NAMALWA (cell line): ENCODE data around the gene CCNDBP1.

Experiments
- DNase-seq: peaks from one replicate; pipeline ENCODE4 v3.0.0-alpha.2; 2015; ENCODE audit warnings: low spot score

CCNDBP1 gene

DNA sequence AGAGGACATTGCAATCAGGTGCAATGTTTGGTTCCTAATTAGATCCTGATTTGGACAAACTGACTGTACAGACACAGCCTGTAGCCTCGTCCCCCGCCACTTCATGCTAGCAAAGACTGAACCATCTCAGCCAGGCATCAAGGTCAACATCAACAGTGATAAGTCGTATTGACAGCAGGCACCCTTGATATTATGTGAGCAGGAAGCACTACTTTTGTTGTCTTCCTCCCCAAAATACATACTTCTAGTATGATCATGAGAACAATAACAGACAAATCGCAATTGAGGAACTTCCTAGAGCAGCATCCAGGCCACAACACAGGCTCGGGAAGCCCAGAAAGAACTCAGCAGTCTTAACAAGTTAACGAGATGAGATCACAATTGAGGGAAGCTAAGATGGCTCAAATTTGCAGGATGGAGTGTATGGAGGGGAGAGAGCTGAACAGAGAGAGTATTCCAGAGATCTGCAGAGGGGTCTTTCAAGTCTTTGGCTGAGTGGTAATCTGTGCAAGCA, 61.1 kb downstream of the CCNDBP1 start:
- no peak for DNase-seq
